Raji (cell line): Measurements from ENCODE around the gene ZNF346.
A peak's percentile ranks its signal among the peaks of the same experiment; 100 is the strongest.

ENCODE experiments used
- POLR2A ChIP-seq: IDR thresholded peaks from 2 replicates; pipeline ENCODE4 v1.6.1; 2011; ENCODE audit warnings: low read depth, low read length, control low read depth; ENCODE audit not compliant: insufficient read depth

ZNF346 gene

GRCh38 chr5:177113566-177114424, 91.3 kb downstream of the ZNF346 start:
- no peak for TF ChIP-seq POLR2A

- no peak for TF ChIP-seq POLR2A
Observed at GRCh38 chr5:177116631-177117373, 94.3 kb downstream of the ZNF346 start.

GRCh38 chr5:177117441-177118045, 95.0 kb downstream of the ZNF346 start:
- no peak for TF ChIP-seq POLR2A

GRCh38 chr5:177122566-177122965, 100.1 kb downstream of the ZNF346 start:
- no peak for TF ChIP-seq POLR2A

- peak; percentile 63 for TF ChIP-seq POLR2A
Observed at GRCh38 chr5:177123789-177124485, 101.4 kb downstream of the ZNF346 start.

- TF ChIP-seq POLR2A = peak; percentile 38
Observed at GRCh38 chr5:177124486-177124991, 102.0 kb downstream of the ZNF346 start.

- TF ChIP-seq POLR2A = no peak
Observed at GRCh38 chr5:177126771-177127170, 104.3 kb downstream of the ZNF346 start.

- no peak for TF ChIP-seq POLR2A
Observed at GRCh38 chr5:177128551-177128981, 106.1 kb downstream of the ZNF346 start.

- TF ChIP-seq POLR2A = no peak
Observed at GRCh38 chr5:177130211-177131018, 107.9 kb downstream of the ZNF346 start.
